ENCODE results near the gene NMNAT3.

NMNAT3 gene

GRCh38 chr3:139548801-139549200 is 129.0 kb downstream of the NMNAT3 start:
- TF ChIP-seq GLIS3 (CRISPR knock-in tag; IDR thresholded peaks at IDR 0.05), result no peak
- no peak for TF ChIP-seq TCF4 (CRISPR knock-in tag; IDR thresholded peaks at IDR 0.05; ENCODE audit: borderline replicate concordance)
- TF ChIP-seq CSRNP3 (CRISPR knock-in tag; IDR thresholded peaks at IDR 0.05), result no peak
- no peak for TF ChIP-seq RARB (CRISPR knock-in tag; IDR thresholded peaks at IDR 0.05)
- TF ChIP-seq ISL1 (CRISPR knock-in tag; IDR thresholded peaks at IDR 0.05), result no peak
- TF ChIP-seq CSDC2 (CRISPR knock-in tag; IDR thresholded peaks at IDR 0.05), result no peak
- no peak for TF ChIP-seq ZFP30 (CRISPR knock-in tag; IDR thresholded peaks at IDR 0.05)
- no peak for TF ChIP-seq PPARA (CRISPR knock-in tag; IDR thresholded peaks at IDR 0.05; ENCODE audit: borderline replicate concordance)
- no peak for TF ChIP-seq SNAI2 (CRISPR knock-in tag; IDR thresholded peaks at IDR 0.05)
- TF ChIP-seq PATZ1 (CRISPR knock-in tag; IDR thresholded peaks at IDR 0.05; ENCODE audit: borderline replicate concordance), result no peak
- no peak for TF ChIP-seq ESRRG (CRISPR knock-in tag; IDR thresholded peaks at IDR 0.05)
- no peak for TF ChIP-seq ZNF70 (CRISPR knock-in tag; IDR thresholded peaks at IDR 0.05)
- TF ChIP-seq ARNTL (CRISPR knock-in tag; IDR thresholded peaks at IDR 0.05; ENCODE audit: borderline replicate concordance, low read depth), result no peak
- no peak for TF ChIP-seq OSR1 (CRISPR knock-in tag; IDR thresholded peaks at IDR 0.05)
- no peak for TF ChIP-seq POU6F1 (CRISPR knock-in tag; IDR thresholded peaks at IDR 0.05; ENCODE audit: borderline replicate concordance, low read depth)
- ATAC-seq, result no peak

GRCh38 chr3:139547666-139548065 is 130.1 kb downstream of the NMNAT3 start:
- ATAC-seq, result no peak
- no peak for TF ChIP-seq ISL1 (CRISPR knock-in tag; IDR thresholded peaks at IDR 0.05)
- no peak for TF ChIP-seq CSDC2 (CRISPR knock-in tag; IDR thresholded peaks at IDR 0.05)
- no peak for TF ChIP-seq ZNF8 (CRISPR knock-in tag; IDR thresholded peaks at IDR 0.05)
- no peak for TF ChIP-seq ZNF565 (CRISPR knock-in tag; conservative IDR thresholded peaks at IDR 0.05; ENCODE audit: low read depth)
- TF ChIP-seq RARB (CRISPR knock-in tag; IDR thresholded peaks at IDR 0.05), result no peak
- no peak for TF ChIP-seq TOX (CRISPR knock-in tag; IDR thresholded peaks at IDR 0.05; ENCODE audit: borderline replicate concordance)
- TF ChIP-seq ARNTL (CRISPR knock-in tag; IDR thresholded peaks at IDR 0.05; ENCODE audit: borderline replicate concordance, low read depth), result no peak

- no peak for TF ChIP-seq RARB (CRISPR knock-in tag; IDR thresholded peaks at IDR 0.05)
- no peak for TF ChIP-seq CSDC2 (CRISPR knock-in tag; IDR thresholded peaks at IDR 0.05)
- no peak for TF ChIP-seq PPARA (CRISPR knock-in tag; IDR thresholded peaks at IDR 0.05; ENCODE audit: borderline replicate concordance)
- TF ChIP-seq ARNTL (CRISPR knock-in tag; IDR thresholded peaks at IDR 0.05; ENCODE audit: borderline replicate concordance, low read depth), result no peak
- no peak for TF ChIP-seq POU6F1 (CRISPR knock-in tag; IDR thresholded peaks at IDR 0.05; ENCODE audit: borderline replicate concordance, low read depth)
- no peak for TF ChIP-seq OSR1 (CRISPR knock-in tag; IDR thresholded peaks at IDR 0.05)
- no peak for TF ChIP-seq TOX (CRISPR knock-in tag; IDR thresholded peaks at IDR 0.05; ENCODE audit: borderline replicate concordance)
- TF ChIP-seq TCF4 (CRISPR knock-in tag; IDR thresholded peaks at IDR 0.05; ENCODE audit: borderline replicate concordance), result no peak
- TF ChIP-seq PATZ1 (CRISPR knock-in tag; IDR thresholded peaks at IDR 0.05; ENCODE audit: borderline replicate concordance), result no peak
- no peak for TF ChIP-seq TSHZ2 (CRISPR knock-in tag; IDR thresholded peaks at IDR 0.05)
- TF ChIP-seq SNAI2 (CRISPR knock-in tag; IDR thresholded peaks at IDR 0.05), result no peak
- ATAC-seq, result no peak
Measured at GRCh38 chr3:139546772-139547171, 131.0 kb downstream of the NMNAT3 start.

Measured in SK-N-SH treated with all-trans-retinoic acid at 6 μM for 48 hours (cell line).